K562 (cell line): ENCODE data around the gene KRT82. TPM values are rescaled to one million over a fixed set of nuclear protein-coding genes. Genes with fewer than 3 reads are reported as not detected.

ENCODE experiments used
- ATAC-seq: fragments of 200-7000 bp; cut with Tn5 transposase; 3 replicates; pipeline ENCODE4 v1.9.1; 2020; ENCODE audit warnings: moderate library complexity
- BruUV-seq: library from RNA; stranded (reverse); fragments of 400-500 nt; replicated peaks from 2 replicates; lab custom pipeline; 2021; lab: Mats Ljungman, UMichigan
- CTCF ChIA-PET: fragments of 300-600 bp; formaldehyde crosslinking; extraction: SDS; loops from one replicate; lab custom pipeline; 2021; ENCODE audit warnings: low intra/inter-chr PET ratio; lab: Yijun Ruan, JAX
- POLR2A ChIA-PET: fragments of 300-600, 350-650 bp; sonication (Branson Sonifier 250); formaldehyde crosslinking; extraction: SDS; loops from one replicate; lab custom pipeline; 2021; ENCODE audit warnings: antibody characterized with exemption, inconsistent platforms; lab: Yijun Ruan, JAX
- DNase-seq, 4 experiments: peaks; one replicate each; pipeline versions ENCODE4 v3.0.0 to v3.0.0-alpha.2; 2011 to 2018; ENCODE audit warnings: low spot score in 3 of 4, mixed read lengths in 3 of 4; ENCODE audit errors: extremely low read depth in 1 of 4
- FAIRE-seq: peaks from 2 replicates; lab custom pipeline; 2011; peaks lifted over from hg19 to GRCh38; lab: Jason Lieb, UNC
- H2AFZ ChIP-seq: 2 replicates; pipeline ENCODE4 v1.6.0; 2011; ENCODE audit warnings: low read depth, low read length, control low read depth, inconsistent platforms
- H3K27ac ChIP-seq: fragments of 200-600 bp; 3 replicates; pipeline ENCODE4 v1.8.0; 2011; ENCODE audit warnings: low read depth, mild to moderate bottlenecking, control low read depth, inconsistent platforms, low read length, moderate library complexity, mixed read lengths; ENCODE audit errors: extremely low read depth
- H3K27me3 ChIP-seq, 2 experiments: fragments of 300-600 bp in 1 of 2; 2 replicates in 1 of 2; 3 replicates in 1 of 2; pipeline versions ENCODE4 v1.6.0 to v1.8.0; 2011; ENCODE audit warnings: inconsistent platforms in 2 of 2, low read length in 2 of 2, mild to moderate bottlenecking in 1 of 2, mixed read lengths in 1 of 2, moderate library complexity in 1 of 2; ENCODE audit not compliant: control insufficient read depth in 2 of 2, insufficient read depth in 2 of 2
- H3K36me3 ChIP-seq: fragments of 300-600 bp; 3 replicates; pipeline ENCODE4 v1.8.0; 2011; ENCODE audit warnings: mild to moderate bottlenecking, low read length, inconsistent platforms; ENCODE audit not compliant: control insufficient read depth, insufficient read depth
- H3K4me1 ChIP-seq, 2 experiments: fragments of 200-600 bp in 1 of 2; replicated peaks in 1 of 2; 2 replicates in 1 of 2; 3 replicates in 1 of 2; pipeline versions ENCODE4 v1.5.1 to v1.8.0; 2011; ENCODE audit warnings: inconsistent platforms in 2 of 2, low read length in 2 of 2, mild to moderate bottlenecking in 1 of 2, mixed read lengths in 1 of 2, moderate library complexity in 1 of 2; ENCODE audit not compliant: control insufficient read depth in 2 of 2, insufficient read depth in 2 of 2
- H3K4me2 ChIP-seq: 2 replicates; pipeline ENCODE4 v1.6.1; 2011; ENCODE audit warnings: low read length, control low read depth, inconsistent platforms, mixed read lengths; ENCODE audit not compliant: insufficient read depth
- H3K4me3 ChIP-seq: fragments of 200-600 bp; sonication (generic), shearing (Covaris generic); 2 replicates; pipeline ENCODE4 v1.5.1; 2016; ENCODE audit warnings: control low read depth, inconsistent platforms
- H3K79me2 ChIP-seq: fragments of 200-600 bp; 3 replicates; pipeline ENCODE4 v1.8.0; 2011; ENCODE audit warnings: low read length, inconsistent platforms; ENCODE audit not compliant: control insufficient read depth, insufficient read depth
- H3K9ac ChIP-seq, 2 experiments: 2 replicates each; pipeline versions ENCODE4 v1.6.0 to v1.6.1; 2011; ENCODE audit warnings: low read depth in 2 of 2, low read length in 2 of 2, control low read depth in 1 of 2, inconsistent platforms in 1 of 2, mild to moderate bottlenecking in 1 of 2, mixed read lengths in 1 of 2; ENCODE audit not compliant: insufficient read depth in 1 of 2
- H3K9me1 ChIP-seq: one replicate; pipeline ENCODE4 v1.6.0; 2011; ENCODE audit warnings: inconsistent platforms, mild to moderate bottlenecking, low read length, moderate library complexity; ENCODE audit not compliant: control insufficient read depth, insufficient read depth
- H3K9me3 ChIP-seq: replicated peaks from 2 replicates; pipeline ENCODE4 v1.5.1; 2011; ENCODE audit warnings: low read depth, low read length, inconsistent platforms; ENCODE audit not compliant: control insufficient read depth, insufficient read depth
- H4K20me1 ChIP-seq: replicated peaks from 2 replicates; pipeline ENCODE4 v1.6.1; 2011; ENCODE audit warnings: low read length, inconsistent platforms, mixed read lengths; ENCODE audit not compliant: control insufficient read depth, insufficient read depth
- BRCA1 ChIP-seq, 2 experiments: fragments of 450-650 bp in 1 of 2; sonication (generic) in 1 of 2; formaldehyde crosslinking in 1 of 2; IDR thresholded peaks; 2 replicates each; pipeline versions ENCODE4 v1.5.0 to v1.6.1; 2017 to 2020; ENCODE audit warnings: mild to moderate bottlenecking in 1 of 2, missing genetic modification reagents in 1 of 2
- CBFA2T2 ChIP-seq: fragments of 450-650 bp; conservative IDR thresholded peaks from 2 replicates; pipeline ENCODE4 v1.6.1; 2017; ENCODE audit warnings: mild to moderate bottlenecking
- CBX5 ChIP-seq: IDR thresholded peaks from 2 replicates; pipeline ENCODE4 v1.6.1; 2014; ENCODE audit warnings: low read depth, borderline replicate concordance
- CEBPZ ChIP-seq: fragments of 150-350 bp; IDR thresholded peaks from 2 replicates; pipeline ENCODE4 v1.6.1; 2014; ENCODE audit warnings: low read depth, mild to moderate bottlenecking, low read length, borderline replicate concordance
- EGR1 ChIP-seq: fragments of 450-650 bp; conservative IDR thresholded peaks from 2 replicates; pipeline ENCODE4 v1.6.1; 2017; ENCODE audit warnings: mild to moderate bottlenecking
- EWSR1 ChIP-seq: fragments of 450-650 bp; IDR thresholded peaks from 2 replicates; pipeline ENCODE4 v1.6.1; 2018; ENCODE audit warnings: borderline replicate concordance, mild to moderate bottlenecking, low read depth, moderate library complexity; ENCODE audit not compliant: partially characterized antibody
- GABPB1 ChIP-seq: sonication (generic); formaldehyde crosslinking; IDR thresholded peaks from 2 replicates; pipeline ENCODE4 v1.8.0; 2022; ENCODE audit warnings: mild to moderate bottlenecking, missing genetic modification reagents
- NCOA1 ChIP-seq: fragments of 450-650 bp; IDR thresholded peaks from 2 replicates; pipeline ENCODE4 v1.6.1; 2016; ENCODE audit warnings: low read depth
- NFXL1 ChIP-seq: fragments of 450-650 bp; formaldehyde crosslinking; IDR thresholded peaks from 2 replicates; pipeline ENCODE4 v1.4.0; 2021; ENCODE audit warnings: mild to moderate bottlenecking
- PTRF ChIP-seq: fragments of 450-650 bp; IDR thresholded peaks from 2 replicates; pipeline ENCODE4 v1.6.1; 2016; ENCODE audit warnings: mild to moderate bottlenecking, missing genetic modification characterization, missing compliant biosample characterization
- RCOR1 ChIP-seq, 2 experiments: IDR thresholded peaks; 2 replicates each; pipeline ENCODE4 v1.6.1; 2012; ENCODE audit warnings: low read depth in 2 of 2, low read length in 2 of 2, borderline replicate concordance in 1 of 2, improper control_type of control experiment in 1 of 2
- RFX5 ChIP-seq: IDR thresholded peaks from 2 replicates; pipeline ENCODE4 v1.6.1; 2011; ENCODE audit warnings: low read depth, mild to moderate bottlenecking, improper control_type of control experiment, low read length
- SRSF7 ChIP-seq: fragments of 200-400 bp; formaldehyde crosslinking; optimal IDR thresholded peaks from 2 replicates; pipeline ENCODE3; 2017; ENCODE audit warnings: mild to moderate bottlenecking, low read depth, low read length
- TBP ChIP-seq: optimal IDR thresholded peaks from 2 replicates; pipeline ENCODE3; 2011; ENCODE audit warnings: low read depth, low read length, improper control_type of control experiment
- THAP7 ChIP-seq: fragments of 250-450 bp; sonication (Bioruptor Pico); IDR thresholded peaks from 2 replicates; pipeline ENCODE4 v1.5.0; 2021
- ZNF41 ChIP-seq: fragments of 250-450 bp; sonication (Bioruptor Pico); conservative IDR thresholded peaks from 2 replicates; pipeline ENCODE4 v1.4.0; 2020; ENCODE audit warnings: mild to moderate bottlenecking
- ZNF511 ChIP-seq: sonication (generic); formaldehyde crosslinking; IDR thresholded peaks from 2 replicates; pipeline ENCODE4 v1.8.0; 2022; ENCODE audit warnings: mild to moderate bottlenecking, missing genetic modification reagents
- WGBS: fragments of 100-300 bp; shearing (Covaris generic); methylation state at CpG from one replicate; pipeline ENCODE4 v1.1.6; 2016; ENCODE audit warnings: low coverage, mixed read lengths; ENCODE audit not compliant: insufficient coverage; ENCODE audit errors: missing lambda C conversion rate; 5-methylcytosine and 5-hydroxymethylcytosine counted together
- in situ Hi-C: fragments of 300-500 bp; cut with MboI; formaldehyde crosslinking; loops from 4 replicates; pipeline ENCODE4 v1.15.0; 2018; ENCODE audit warnings: inconsistent platforms, mixed read lengths
- intact Hi-C: fragments of 100-400 bp; cut with micrococcal nuclease; formaldehyde crosslinking; loops from 2 replicates; pipeline ENCODE4 v1.14.2; 2022
- polyA plus RNA-seq, 8 experiments: library from polyadenylated mRNA; depleted of rRNA in 4 of 8; stranded (reverse) in 5 of 8; unstranded in 3 of 8; fragments of >200 nt; fragmentation: Nextera tagmentation in 2 of 8; fragmentation: Illumina TruSeq in 1 of 8; extraction: Ambion mirVana in 2 of 8; extraction: Trizol in 1 of 8; gene quantifications; 2 replicates each; pipeline versions ENCODE4 v1.2.1 to v1.2.3, GENCODE V29; 2011 to 2014; ENCODE audit warnings: inconsistent platforms in 1 of 8, missing spikeins in 1 of 8
- total RNA-seq, 7 experiments: library from RNA; depleted of rRNA in 6 of 7; stranded (reverse); fragments of >200 nt in 6 of 7; fragmentation: Illumina TruSeq in 2 of 7; extraction: Trizol in 2 of 7; gene quantifications; 2 replicates each; pipeline versions ENCODE4 v1.2.1 to v1.2.3, GENCODE V29; 2011 to 2021; ENCODE audit warnings: low replicate concordance in 1 of 7

Gene KRT82
- total and polyA plus RNA-seq, 9 of the 15 experiments (the other 6 are each of a cell fraction or from before 2014, with no cell fraction given): not detected

GRCh38 chr12:52366738-52367485, 39.2 kb downstream of the KRT82 start, which contains the start of gene KRT85:
TSS of gene KRT85 (minus strand) at chr12:52367481. CDS start at chr12:52367405, 76 bp downstream.
- Histone ChIP-seq H3K79me2 (no peaks in the 10 kb centered on the region), H3K4me3 (no peak within 1 kb of the TSS), H3K36me3 (no peaks in the 10 kb centered on the region), H2AFZ (no peak within 1 kb of the TSS), H3K9me3 (no peaks in the 10 kb centered on the region), H3K9me1 (no peaks in the 10 kb centered on the region), H3K27ac (no peak within 1 kb of the TSS), H3K4me1 (no peaks in the 10 kb centered on the region), H3K4me2 (no peak within 1 kb of the TSS), H3K9ac (no peak within 1 kb of the TSS), H4K20me1 (0 out of 2 replicates have a peak, but pooled peaks cover 5% of the 10 kb centered on the region), H3K27me3 (peaks cover 23 to 57% of the 10 kb centered on the region in 2 experiments; a peak in 4 of 5 replicates)
- no peak for ATAC-seq
- no peak for DNase-seq
- 1% methylated on average over 38 of the region's 42 CpGs for WGBS
- no TSS peak for BruUV-seq
- POLR2A ChIA-PET: interaction anchor here (0.5 kb wide), 1 partner anchor 656 kb away, joined by 3 read pairs; no protein-coding TSS in a partner anchor
- intact Hi-C loops: loop anchor here (10.0 kb wide), 1 partner anchor 212 kb away; no protein-coding TSS in a partner anchor
- no peak for FAIRE-seq
- in situ Hi-C loops: no loop called here
- CTCF ChIA-PET: no interaction called here
- TF ChIP-seq ZNF511 (no peak), EWSR1 (no peak), CEBPZ (no peak), RFX5 (no peak), GABPB1 (CRISPR knock-in tag) (no peak), NCOA1 (no peak), NFXL1 (no peak), THAP7 (CRISPR knock-in tag) (no peak), CBFA2T2 (no peak), SRSF7 (no peak), EGR1 (no peak), TBP (no peak), PTRF (tag) (no peak), RCOR1 (IDR thresholded peaks at IDR 0.05; ENCODE audit: borderline replicate concordance in 1 of 2, low read depth in 2 of 2, low read length in 2 of 2) (no peak), BRCA1 (IDR thresholded peaks at IDR 0.05) (no peak), BRCA1 (CRISPR knock-in tag; IDR thresholded peaks at IDR 0.05) (no peak), ZNF41 (no peak), CBX5 (no peak)
